ENCODE measurements around the gene CNOT10.

DNA sequence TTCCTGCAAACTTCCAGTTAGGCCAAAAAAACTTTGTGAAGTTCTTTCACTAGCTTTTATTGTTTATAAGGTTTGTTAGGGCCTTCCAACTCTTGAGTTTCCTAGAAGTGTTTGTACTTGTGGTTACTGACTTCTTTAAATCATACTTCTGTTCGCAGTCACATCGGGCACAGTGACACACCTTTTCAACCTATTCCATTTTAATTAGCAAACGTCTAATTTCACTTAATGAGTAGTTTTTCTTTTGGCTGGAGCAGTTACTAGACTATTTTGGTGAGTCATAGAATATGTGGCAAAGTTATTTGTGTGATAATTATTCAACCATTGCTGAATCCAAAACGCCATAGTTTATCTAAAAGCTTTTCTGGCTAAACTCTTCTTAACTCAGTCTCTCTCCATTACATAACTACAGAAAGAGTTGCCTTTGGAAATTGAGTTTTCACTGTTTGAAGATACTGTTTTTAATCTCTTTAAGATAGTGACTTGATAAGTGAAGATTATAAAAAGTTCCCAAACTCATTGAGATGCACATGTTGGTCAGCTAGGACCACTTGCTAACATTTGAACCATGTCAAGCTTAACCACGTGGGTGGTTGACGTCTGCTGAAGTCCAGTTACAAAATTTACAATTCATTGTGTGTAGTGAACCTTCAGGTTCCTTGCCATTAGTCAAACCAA, 21.5 kb downstream of the CNOT10 start:
- TF ChIP-seq CTCF (IDR thresholded peaks at IDR 0.05; ENCODE audit: low read length) = no peak
- no peak for TF ChIP-seq EZH2 (IDR thresholded peaks at IDR 0.05; ENCODE audit: borderline replicate concordance, low read length)

Measured in OCI-LY1 (cell line).